K562 (cell line): ENCODE measurements around the gene PKLR. TPM values are rescaled to one million over a fixed set of nuclear protein-coding genes. Genes with fewer than 3 reads are reported as not detected.
A peak's percentile ranks its signal among the peaks of the same experiment; 100 is the strongest.

Source experiments
- ARID1B ChIP-seq: fragments of 450-650 bp; IDR thresholded peaks from 2 replicates; pipeline ENCODE4 v1.6.1; 2016; ENCODE audit warnings: antibody characterized with exemption, mild to moderate bottlenecking, inconsistent platforms
- ATF7 ChIP-seq: fragments of 450-650 bp; IDR thresholded peaks from 2 replicates; pipeline ENCODE4 v1.7.1; 2014; ENCODE audit warnings: mild to moderate bottlenecking, moderate library complexity
- BCL6 ChIP-seq: fragments of 250-450 bp; sonication (Bioruptor Pico); IDR thresholded peaks from 2 replicates; pipeline ENCODE4 v1.4.0; 2020
- ELK1 ChIP-seq: sonication (generic); formaldehyde crosslinking; IDR thresholded peaks from 2 replicates; pipeline ENCODE4 v1.8.1; 2022; ENCODE audit warnings: missing genetic modification reagents
- GTF2B ChIP-seq: IDR thresholded peaks from 2 replicates; pipeline ENCODE4 v1.6.1; 2011; ENCODE audit not compliant: insufficient read length; ENCODE audit errors: extremely low read depth
- HIVEP1 ChIP-seq: fragments of 250-450 bp; sonication (Bioruptor Pico); IDR thresholded peaks from 2 replicates; pipeline ENCODE4 v1.4.0; 2020; ENCODE audit warnings: mild to moderate bottlenecking
- MTA1 ChIP-seq: fragments of 450-650 bp; IDR thresholded peaks from 2 replicates; pipeline ENCODE4 v1.6.1; 2017; ENCODE audit warnings: borderline replicate concordance
- RERE ChIP-seq: sonication (generic); formaldehyde crosslinking; IDR thresholded peaks from 2 replicates; pipeline ENCODE4 v1.8.0; 2023; ENCODE audit warnings: missing genetic modification reagents, mild to moderate bottlenecking, borderline replicate concordance
- SIRT6 ChIP-seq: IDR thresholded peaks from one replicate; pipeline ENCODE4 v1.6.1; 2012; ENCODE audit warnings: low read depth, mild to moderate bottlenecking, control low read depth, inconsistent platforms, low read length, moderate library complexity
- SREBF2 ChIP-seq: sonication (generic); formaldehyde crosslinking; IDR thresholded peaks from 2 replicates; pipeline ENCODE4 v1.4.0; 2020; ENCODE audit warnings: mild to moderate bottlenecking, missing genetic modification reagents
- STAT5A ChIP-seq: IDR thresholded peaks from 2 replicates; pipeline ENCODE4 v1.6.1; 2012; ENCODE audit warnings: low read length, inconsistent platforms, borderline replicate concordance
- TEAD2 ChIP-seq: fragments of 450-650 bp; IDR thresholded peaks from 2 replicates; pipeline ENCODE4 v1.6.1; 2016; ENCODE audit warnings: missing genetic modification characterization, control low read depth, missing compliant biosample characterization
- TFE3 ChIP-seq: fragments of 450-650 bp; formaldehyde crosslinking; IDR thresholded peaks from 2 replicates; pipeline ENCODE4 v1.4.0; 2020; ENCODE audit warnings: mild to moderate bottlenecking, mixed read lengths
- ZBTB1 ChIP-seq: sonication (generic); formaldehyde crosslinking; IDR thresholded peaks from 2 replicates; pipeline ENCODE4 v1.8.1; 2023; ENCODE audit warnings: missing genetic modification reagents, low read depth, mild to moderate bottlenecking, borderline replicate concordance
- ZNF134 ChIP-seq: fragments of 250-450 bp; sonication (Bioruptor Pico); conservative IDR thresholded peaks from 2 replicates; pipeline ENCODE4 v1.4.0; 2020
- ZNF436 ChIP-seq: fragments of 250-450, 450-650 bp; sonication (Bioruptor Pico); formaldehyde crosslinking; IDR thresholded peaks from 2 replicates; pipeline ENCODE4 v1.7.0; 2020; ENCODE audit warnings: mild to moderate bottlenecking
- ZNF717 ChIP-seq: fragments of 250-450 bp; sonication (Bioruptor Pico); IDR thresholded peaks from 2 replicates; pipeline ENCODE4 v1.5.0; 2021
- polyA plus RNA-seq, 8 experiments: library from polyadenylated mRNA; depleted of rRNA in 4 of 8; stranded (reverse) in 5 of 8; unstranded in 3 of 8; fragments of >200 nt; fragmentation: Nextera tagmentation in 2 of 8; fragmentation: Illumina TruSeq in 1 of 8; extraction: Ambion mirVana in 2 of 8; extraction: Trizol in 1 of 8; gene quantifications; 2 replicates each; pipeline versions ENCODE4 v1.2.1 to v1.2.3, GENCODE V29; 2011 to 2014; ENCODE audit warnings: inconsistent platforms in 1 of 8, missing spikeins in 1 of 8
- total RNA-seq, 7 experiments: library from RNA; depleted of rRNA in 6 of 7; stranded (reverse); fragments of >200 nt in 6 of 7; fragmentation: Illumina TruSeq in 2 of 7; extraction: Trizol in 2 of 7; gene quantifications; 2 replicates each; pipeline versions ENCODE4 v1.2.1 to v1.2.3, GENCODE V29; 2011 to 2021; ENCODE audit warnings: low replicate concordance in 1 of 7

The PKLR gene
- total and polyA plus RNA-seq, 9 of the 15 experiments (the other 6 are each of a cell fraction or from before 2014, with no cell fraction given): 10.7 to 78.4 (median 38.2) TPM

- TF ChIP-seq RERE (CRISPR knock-in tag): no peak
- TF ChIP-seq SIRT6: no peak
- no peak for TF ChIP-seq TFE3
- no peak for TF ChIP-seq TEAD2 (tag)
- no peak for TF ChIP-seq ZNF717 (CRISPR knock-in tag)
- no peak for TF ChIP-seq ZNF134 (CRISPR knock-in tag)
- peak; percentile 53 for TF ChIP-seq GTF2B
- no peak for TF ChIP-seq MTA1
- TF ChIP-seq SREBF2 (CRISPR knock-in tag): no peak
- peak; percentile 87 for TF ChIP-seq ARID1B
- no peak; the same call in 1 of the 2 replicates for TF ChIP-seq ATF7
- TF ChIP-seq ZNF436: no peak
- TF ChIP-seq ZBTB1 (CRISPR knock-in tag): no peak
- TF ChIP-seq HIVEP1 (CRISPR knock-in tag): no peak
- TF ChIP-seq STAT5A: no peak
- TF ChIP-seq BCL6: no peak
- no peak for TF ChIP-seq ELK1 (CRISPR knock-in tag)
These were observed at the start of gene PKLR (continued) for GRCh38 chr1:155301342-155301841.
